Activated T-cell treated with anti-CD3 and anti-CD28 coated beads, Interleukin-2, amount 50 U/mL, for 24 hours (primary cell): ENCODE results near the gene ZNF319.
"Not testable (repeated sequence)": the region's sequence is repeated elsewhere in the genome, so short reads cannot be mapped to it uniquely, and the experiment has no call there.

Source experiments
- DNase-seq: peaks from one replicate; pipeline ENCODE4 v3.0.0-alpha.2; 2020
- H3K27ac Mint-ChIP-seq: 2 replicates; pipeline ENCODE4 v1.8.0; 2020; ENCODE audit warnings: mild to moderate bottlenecking, mixed read lengths
- H3K27me3 Mint-ChIP-seq: 2 replicates; pipeline ENCODE4 v1.8.0; 2020; ENCODE audit warnings: mixed read lengths
- H3K36me3 Mint-ChIP-seq: 2 replicates; pipeline ENCODE4 v1.8.0; 2020; ENCODE audit warnings: low read depth, mixed read lengths
- H3K4me1 Mint-ChIP-seq: 2 replicates; pipeline ENCODE4 v1.8.0; 2020; ENCODE audit warnings: low read depth, mixed read lengths
- H3K4me3 Mint-ChIP-seq: 2 replicates; pipeline ENCODE4 v1.8.0; 2020; ENCODE audit warnings: mild to moderate bottlenecking, moderate library complexity, mixed read lengths
- H3K9me3 Mint-ChIP-seq: 2 replicates; pipeline ENCODE4 v1.8.0; 2020; ENCODE audit warnings: mixed read lengths

ZNF319 gene

GRCh38 chr16:58019866-58020538 lies 19.5 kb upstream of the ZNF319 start:
- Mint-ChIP-seq H3K4me3 (no peak overlapping the region), H3K9me3 (no peaks in the 10 kb centered on the region), H3K4me1 (peaks cover 10% of the 10 kb centered on the region), H3K27me3 (peaks cover 6% of the 10 kb centered on the region), H3K36me3 (peaks cover 23% of the 10 kb centered on the region), H3K27ac (no peak overlapping the region)
- DNase-seq = no peak

- DNase-seq = no peak
- Mint-ChIP-seq H3K27ac (no peak overlapping the region), H3K4me1 (peaks cover 4% of the 10 kb centered on the region), H3K27me3 (no peaks in the 10 kb centered on the region), H3K4me3 (no peak overlapping the region), H3K36me3 (peaks cover 29% of the 10 kb centered on the region), H3K9me3 (no peaks in the 10 kb centered on the region)
Observed at GRCh38 chr16:58018803-58019202, 18.3 kb upstream of the ZNF319 start.

- DNase-seq = no peak
- no peak overlapping the region for H3K27ac Mint-ChIP-seq
- H3K9me3 Mint-ChIP-seq = no peaks in the 10 kb centered on the region
- H3K4me1 Mint-ChIP-seq = peaks cover 4% of the 10 kb centered on the region
- H3K27me3 Mint-ChIP-seq = no peaks in the 10 kb centered on the region
- no peak overlapping the region for H3K4me3 Mint-ChIP-seq
- peaks cover 44% of the 10 kb centered on the region for H3K36me3 Mint-ChIP-seq
Observed at GRCh38 chr16:58016840-58017446, 16.5 kb upstream of the ZNF319 start.

GRCh38 chr16:58013201-58013956 lies 12.9 kb upstream of the ZNF319 start:
- DNase-seq = no peak
- H3K4me3 Mint-ChIP-seq = no peak overlapping the region
- H3K9me3 Mint-ChIP-seq = no peaks in the 10 kb centered on the region
- no peaks in the 10 kb centered on the region for H3K27me3 Mint-ChIP-seq
- H3K27ac Mint-ChIP-seq = no peak overlapping the region
- peaks cover 52% of the 10 kb centered on the region for H3K36me3 Mint-ChIP-seq
- H3K4me1 Mint-ChIP-seq = no peaks in the 10 kb centered on the region

GRCh38 chr16:58012481-58012880 lies 12.0 kb upstream of the ZNF319 start:
- Mint-ChIP-seq H3K4me1 (no peaks in the 10 kb centered on the region), H3K27ac (no peak overlapping the region), H3K27me3 (no peaks in the 10 kb centered on the region), H3K36me3 (peaks cover 56% of the 10 kb centered on the region), H3K4me3 (no peak overlapping the region), H3K9me3 (no peaks in the 10 kb centered on the region)
- no peak for DNase-seq

GRCh38 chr16:58011652-58012051 lies 11.2 kb upstream of the ZNF319 start:
- Mint-ChIP-seq H3K4me3 (no peak overlapping the region), H3K27ac (no peak overlapping the region), H3K36me3 (peaks cover 62% of the 10 kb centered on the region), H3K4me1 (peaks cover 4% of the 10 kb centered on the region), H3K9me3 (no peaks in the 10 kb centered on the region), H3K27me3 (no peaks in the 10 kb centered on the region)
- no peak for DNase-seq

- Mint-ChIP-seq H3K27me3 (no peaks in the 10 kb centered on the region), H3K4me1 (peaks cover 4% of the 10 kb centered on the region), H3K9me3 (no peaks in the 10 kb centered on the region), H3K4me3 (no peak overlapping the region), H3K36me3 (peaks cover 69% of the 10 kb centered on the region), H3K27ac (no peak overlapping the region)
- DNase-seq = no peak
Observed at GRCh38 chr16:58010886-58011285, 10.4 kb upstream of the ZNF319 start.

GRCh38 chr16:58009856-58010416 lies 9.5 kb upstream of the ZNF319 start:
- Mint-ChIP-seq H3K4me3 (no peak overlapping the region), H3K4me1 (peaks cover 7% of the 10 kb centered on the region), H3K27ac (no peak overlapping the region), H3K36me3 (peaks cover 75% of the 10 kb centered on the region), H3K27me3 (no peaks in the 10 kb centered on the region), H3K9me3 (no peaks in the 10 kb centered on the region)
- DNase-seq = no peak

GRCh38 chr16:58004736-58005135 lies 4.3 kb upstream of the ZNF319 start:
- H3K27ac Mint-ChIP-seq, DNase-seq, H3K9me3 Mint-ChIP-seq, H3K27me3 Mint-ChIP-seq, H3K4me3 Mint-ChIP-seq: not testable (repeated sequence)
- H3K4me1 Mint-ChIP-seq = peaks cover 40% of the 10 kb centered on the region
- H3K36me3 Mint-ChIP-seq = peaks cover 66% of the 10 kb centered on the region

- Mint-ChIP-seq H3K36me3 (peaks cover 58% of the 10 kb centered on the region), H3K27ac (no peak overlapping the region), H3K4me3 (no peak overlapping the region), H3K9me3 (no peaks in the 10 kb centered on the region), H3K4me1 (peaks cover 57% of the 10 kb centered on the region), H3K27me3 (no peaks in the 10 kb centered on the region)
- no peak for DNase-seq
Observed at GRCh38 chr16:58002936-58003335, 2.5 kb upstream of the ZNF319 start.

- Mint-ChIP-seq H3K4me1 (peaks cover 62% of the 10 kb centered on the region), H3K9me3 (no peaks in the 10 kb centered on the region), H3K27ac (peak overlapping the region; percentile 96), H3K27me3 (no peaks in the 10 kb centered on the region), H3K36me3 (peaks cover 63% of the 10 kb centered on the region), H3K4me3 (peak overlapping the region; percentile 94)
- no peak for DNase-seq
Observed at GRCh38 chr16:58002416-58002800, 1.9 kb upstream of the ZNF319 start.

- Mint-ChIP-seq H3K36me3 (peaks cover 65% of the 10 kb centered on the region), H3K27ac (peak overlapping the region; percentile 96), H3K9me3 (no peaks in the 10 kb centered on the region), H3K4me3 (peak overlapping the region; percentile 94), H3K27me3 (no peaks in the 10 kb centered on the region), H3K4me1 (peaks cover 65% of the 10 kb centered on the region)
- DNase-seq = no peak
Observed at GRCh38 chr16:58001781-58002415, 1.4 kb upstream of the ZNF319 start.

GRCh38 chr16:58000706-58001676 lies 519 bp upstream of the ZNF319 start, which contains the start of gene USB1:
Gene USB1, plus strand, starts transcription at chr16:58001407. Its CDS starts 77 bp downstream, at chr16:58001484.
- peak; percentile 93 for DNase-seq
- H3K4me1 Mint-ChIP-seq = peaks cover 66% of the 10 kb centered on the region
- H3K27me3 Mint-ChIP-seq = no peaks in the 10 kb centered on the region
- H3K27ac Mint-ChIP-seq = peak within 1 kb of the TSS; percentile 96
- H3K9me3 Mint-ChIP-seq = no peaks in the 10 kb centered on the region
- H3K36me3 Mint-ChIP-seq = peaks cover 64% of the 10 kb centered on the region
- H3K4me3 Mint-ChIP-seq = peak within 1 kb of the TSS; percentile 94
